ENCODE data around the gene ADAMTS20.
"Not testable (repeated sequence)": the region's sequence is repeated elsewhere in the genome, so short reads cannot be mapped to it uniquely, and the experiment has no call there.

ADAMTS20 gene

GRCh38 chr12:43462741-43463140 lies 89.3 kb downstream of the ADAMTS20 start:
- no peak for DNase-seq

GRCh38 chr12:43462080-43462479 lies 89.9 kb downstream of the ADAMTS20 start:
- DNase-seq = no peak

- no peak for DNase-seq
Observed at GRCh38 chr12:43459285-43459684, 92.7 kb downstream of the ADAMTS20 start.

- DNase-seq = no peak
Observed at GRCh38 chr12:43453761-43454160, 98.2 kb downstream of the ADAMTS20 start.

GRCh38 chr12:43444940-43445564 lies 107.0 kb downstream of the ADAMTS20 start:
- peak; percentile 37 for DNase-seq

GRCh38 chr12:43436597-43436996 lies 115.4 kb downstream of the ADAMTS20 start:
- no peak for DNase-seq

- no peak for DNase-seq
Observed at GRCh38 chr12:43434614-43435013, 117.4 kb downstream of the ADAMTS20 start.

- no peak for DNase-seq
Observed at GRCh38 chr12:43428088-43428600, 123.9 kb downstream of the ADAMTS20 start.

GRCh38 chr12:43425361-43425760 lies 126.6 kb downstream of the ADAMTS20 start:
- no peak for DNase-seq

GRCh38 chr12:43416981-43417380 lies 135.0 kb downstream of the ADAMTS20 start:
- DNase-seq = no peak

- DNase-seq = no peak
Observed at GRCh38 chr12:43407816-43408645, 144.0 kb downstream of the ADAMTS20 start.

- no peak for DNase-seq
Observed at GRCh38 chr12:43406801-43407200, 145.2 kb downstream of the ADAMTS20 start.

GRCh38 chr12:43402436-43402835 lies 149.6 kb downstream of the ADAMTS20 start:
- no peak for DNase-seq

- no peak for DNase-seq
Observed at GRCh38 chr12:43401096-43401495, 150.9 kb downstream of the ADAMTS20 start.

- DNase-seq = peak; percentile 29
Observed at GRCh38 chr12:43396671-43397070, 155.3 kb downstream of the ADAMTS20 start.

GRCh38 chr12:43392116-43392515 lies 159.9 kb downstream of the ADAMTS20 start:
- no peak for DNase-seq

GRCh38 chr12:43381879-43382278 lies 170.1 kb downstream of the ADAMTS20 start:
- no peak for DNase-seq

GRCh38 chr12:43378448-43378847 lies 173.6 kb downstream of the ADAMTS20 start:
- no peak for DNase-seq

- DNase-seq = no peak
Observed at GRCh38 chr12:43370263-43370662, 181.7 kb downstream of the ADAMTS20 start.

GRCh38 chr12:43362910-43363694 lies 188.9 kb downstream of the ADAMTS20 start:
- no peak for DNase-seq

GRCh38 chr12:43361031-43361710 lies 190.8 kb downstream of the ADAMTS20 start:
- DNase-seq = no peak

GRCh38 chr12:43360001-43360400 lies 192.0 kb downstream of the ADAMTS20 start:
- DNase-seq = not testable (repeated sequence)

- DNase-seq = no peak
Observed at GRCh38 chr12:43357141-43357540, 194.9 kb downstream of the ADAMTS20 start.
